OCI-LY7 (cell line): ENCODE results near the gene RXRG. TPM values are rescaled to one million over a fixed set of nuclear protein-coding genes. Genes with fewer than 3 reads are reported as not detected.

ENCODE experiments used
- BruUV-seq: library from RNA; stranded (reverse); fragments of 400-500 nt; replicated peaks from 2 replicates; lab custom pipeline; 2021; lab: Mats Ljungman, UMichigan
- CTCF ChIA-PET: fragments of 300-600 bp; sonication (Branson Sonifier 250); formaldehyde crosslinking; loops from one replicate; lab custom pipeline; 2022; ENCODE audit warnings: antibody characterized with exemption; ENCODE audit not compliant: unreplicated experiment; lab: Charles Lee
- POLR2A ChIA-PET: fragments of 300-600 bp; sonication (Branson Sonifier 250); formaldehyde crosslinking; loops from one replicate; lab custom pipeline; 2022; ENCODE audit warnings: antibody characterized with exemption; lab: Charles Lee
- DNase-seq: peaks from one replicate; pipeline ENCODE4 v3.0.0-alpha.2; 2015; ENCODE audit warnings: low spot score
- H2AFZ ChIP-seq: fragments of 200-600 bp; sonication (generic), shearing (Covaris generic); 2 replicates; pipeline ENCODE4 v1.6.1; 2014; ENCODE audit warnings: mild to moderate bottlenecking, antibody characterized with exemption, low read length, moderate library complexity
- H3K27ac ChIP-seq: fragments of 200-600 bp; sonication (generic); 2 replicates; pipeline ENCODE4 v1.5.1; 2014; ENCODE audit warnings: mixed run types, low read depth, mild to moderate bottlenecking, moderate library complexity, low read length, inconsistent platforms; ENCODE audit not compliant: poor library complexity, severe bottlenecking
- H3K36me3 ChIP-seq: fragments of 200-600 bp; sonication (generic); 2 replicates; pipeline ENCODE4 v1.6.1; 2014; ENCODE audit warnings: mild to moderate bottlenecking, antibody characterized with exemption, low read length, moderate library complexity, mixed read lengths; ENCODE audit not compliant: insufficient read depth
- H3K4me1 ChIP-seq: fragments of 200-600 bp; sonication (generic); 2 replicates; pipeline ENCODE4 v1.5.1; 2014; ENCODE audit warnings: mild to moderate bottlenecking, low read length; ENCODE audit not compliant: insufficient read depth, poor library complexity, severe bottlenecking
- H3K4me2 ChIP-seq: fragments of 200-600 bp; sonication (generic); 2 replicates; pipeline ENCODE4 v1.6.1; 2014; ENCODE audit warnings: mild to moderate bottlenecking, low read length
- H3K4me3 ChIP-seq: fragments of 200-600 bp; sonication (generic); 2 replicates; pipeline ENCODE4 v1.5.1; 2014; ENCODE audit warnings: mild to moderate bottlenecking, low read depth, low read length; ENCODE audit not compliant: poor library complexity, severe bottlenecking
- H3K79me2 ChIP-seq: fragments of 200-600 bp; sonication (generic); 2 replicates; pipeline ENCODE4 v1.6.1; 2016; ENCODE audit warnings: low read depth, mild to moderate bottlenecking, low read length, moderate library complexity, mixed read lengths; ENCODE audit not compliant: insufficient read depth
- H3K9me2 ChIP-seq: fragments of 200-600 bp; sonication (generic); 2 replicates; pipeline ENCODE4 v1.6.1; 2016; ENCODE audit warnings: mild to moderate bottlenecking, low read length, mixed read lengths; ENCODE audit not compliant: insufficient read depth
- H3K9me3 ChIP-seq: fragments of 200-600 bp; sonication (generic); 2 replicates; pipeline ENCODE4 v1.6.1; 2014; ENCODE audit warnings: mild to moderate bottlenecking, mixed run types, low read length, mixed read lengths
- H4K20me1 ChIP-seq: fragments of 200-600 bp; sonication (generic); 2 replicates; pipeline ENCODE4 v1.6.1; 2014; ENCODE audit warnings: mild to moderate bottlenecking, antibody characterized with exemption, low read length, moderate library complexity, mixed read lengths; ENCODE audit not compliant: insufficient read depth
- CTCF ChIP-seq: fragments of 200-600 bp; sonication (generic); conservative IDR thresholded peaks from 2 replicates; pipeline ENCODE4 v1.5.1; 2014; ENCODE audit warnings: mild to moderate bottlenecking, antibody characterized with exemption, low read length, moderate library complexity, mixed read lengths
- EZH2phosphoT487 ChIP-seq: fragments of 200-600 bp; sonication (generic); IDR thresholded peaks from 2 replicates; pipeline ENCODE4 v1.6.1; 2018; ENCODE audit warnings: low read depth, borderline replicate concordance, mild to moderate bottlenecking, mixed run types, antibody characterized with exemption, low read length, moderate library complexity, mixed read lengths
- intact Hi-C: fragments of 100-400 bp; cut with micrococcal nuclease; formaldehyde crosslinking; loops from one replicate; pipeline ENCODE4 v1.10.0; 2022; ENCODE audit not compliant: unreplicated experiment
- total RNA-seq, 2 experiments: library from RNA; depleted of rRNA in 1 of 2; stranded (reverse); fragments of >200 nt in 1 of 2; shearing (Covaris generic) in 1 of 2; gene quantifications; 2 replicates each; pipeline ENCODE4 v1.2.3, GENCODE V29; 2014 to 2022

The RXRG gene
- total RNA-seq, 2 experiments from 2014 or later: not detected

GRCh38 chr1:165381745-165382505 is 63.0 kb downstream of the RXRG start:
- intact Hi-C loops: no loop called here
- no peaks in the 10 kb centered on the region for H3K4me1 ChIP-seq

GRCh38 chr1:165376811-165377311 is 68.1 kb downstream of the RXRG start:
- BruUV-seq: no TSS peak
- Histone ChIP-seq H2AFZ (no peak overlapping the region), H3K9me3 (no peaks in the 10 kb centered on the region), H3K4me1 (no peaks in the 10 kb centered on the region), H3K4me2 (no peak overlapping the region), H4K20me1 (no peaks in the 10 kb centered on the region), H3K27ac (no peak overlapping the region), H3K9me2 (no peaks in the 10 kb centered on the region), H3K4me3 (no peak overlapping the region), H3K36me3 (no peaks in the 10 kb centered on the region), H3K79me2 (no peaks in the 10 kb centered on the region)
- DNase-seq: no peak
- ChIA-PET POLR2A (no interaction called here), CTCF (no interaction called here)
- TF ChIP-seq EZH2phosphoT487 (no peak), CTCF (no peak)
- intact Hi-C loops: no loop called here

More at GRCh38 chr1:165381745-165382505, 63.0 kb downstream of the RXRG start:
- TF ChIP-seq EZH2phosphoT487 (no peak), CTCF (no peak)
- Histone ChIP-seq H3K36me3 (no peaks in the 10 kb centered on the region), H3K4me2 (no peak overlapping the region), H3K27ac (no peak overlapping the region), H3K9me3 (no peaks in the 10 kb centered on the region), H3K9me2 (no peaks in the 10 kb centered on the region), H4K20me1 (no peaks in the 10 kb centered on the region), H3K79me2 (no peaks in the 10 kb centered on the region), H2AFZ (no peak overlapping the region), H3K4me3 (no peak overlapping the region)
- POLR2A ChIA-PET: interaction anchor here (0.6 kb wide), 1 partner anchor 117 kb away, joined by 5 read pairs; no protein-coding TSS in a partner anchor
- no peak for DNase-seq
- no TSS peak for BruUV-seq
- CTCF ChIA-PET: interaction anchor here (0.6 kb wide), 1 partner anchor 15 kb away, joined by 3 read pairs; no protein-coding TSS in a partner anchor
